Measurements from ENCODE around the gene TMEM50A. TPM values are rescaled to one million over a fixed set of nuclear protein-coding genes. Genes with fewer than 3 reads are reported as not detected.
A peak's percentile ranks its signal among the peaks of the same experiment; 100 is the strongest.

TMEM50A gene
- total and polyA plus RNA-seq, 9 of the 15 experiments (the other 6 are each of a cell fraction or from before 2014, with no cell fraction given), result 43.7 to 195 (median 137) TPM

DNA sequence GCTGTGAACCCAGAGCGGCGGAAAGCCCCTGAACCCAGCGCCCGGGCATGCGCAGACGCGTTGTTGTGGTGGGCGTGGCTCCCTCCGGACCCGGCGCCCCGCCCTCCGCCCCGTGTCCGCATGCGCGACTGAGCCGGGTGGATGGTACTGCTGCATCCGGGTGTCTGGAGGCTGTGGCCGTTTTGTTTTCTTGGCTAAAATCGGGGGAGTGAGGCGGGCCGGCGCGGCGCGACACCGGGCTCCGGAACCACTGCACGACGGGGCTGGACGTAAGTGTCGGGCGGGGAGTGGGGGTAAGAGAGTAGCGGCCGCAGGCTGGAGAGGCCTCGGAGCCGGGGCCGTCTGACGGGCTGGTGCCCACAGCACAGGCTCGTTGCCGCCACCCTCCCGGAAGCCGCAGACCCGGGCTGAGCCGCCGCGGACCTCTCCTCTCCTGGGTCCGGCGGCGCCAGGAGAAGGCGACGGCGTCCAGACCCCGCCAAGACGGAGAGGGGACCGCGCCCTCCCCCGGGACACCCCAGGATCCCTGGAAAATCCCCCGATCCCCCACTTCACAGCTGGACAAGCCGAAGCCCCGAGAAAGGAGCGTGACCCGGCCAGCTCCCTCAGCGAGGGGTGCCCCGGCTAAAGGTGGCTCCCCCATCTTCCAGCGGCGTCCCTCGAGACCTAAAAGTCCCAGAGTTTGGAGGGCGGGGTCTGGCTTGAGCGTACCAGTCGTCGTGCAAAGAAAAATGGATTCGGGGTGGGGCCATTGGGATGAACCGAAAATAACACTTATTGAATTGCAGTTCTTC lies at the start of gene TMEM50A (continued):
- TF ChIP-seq, protein P1, sequence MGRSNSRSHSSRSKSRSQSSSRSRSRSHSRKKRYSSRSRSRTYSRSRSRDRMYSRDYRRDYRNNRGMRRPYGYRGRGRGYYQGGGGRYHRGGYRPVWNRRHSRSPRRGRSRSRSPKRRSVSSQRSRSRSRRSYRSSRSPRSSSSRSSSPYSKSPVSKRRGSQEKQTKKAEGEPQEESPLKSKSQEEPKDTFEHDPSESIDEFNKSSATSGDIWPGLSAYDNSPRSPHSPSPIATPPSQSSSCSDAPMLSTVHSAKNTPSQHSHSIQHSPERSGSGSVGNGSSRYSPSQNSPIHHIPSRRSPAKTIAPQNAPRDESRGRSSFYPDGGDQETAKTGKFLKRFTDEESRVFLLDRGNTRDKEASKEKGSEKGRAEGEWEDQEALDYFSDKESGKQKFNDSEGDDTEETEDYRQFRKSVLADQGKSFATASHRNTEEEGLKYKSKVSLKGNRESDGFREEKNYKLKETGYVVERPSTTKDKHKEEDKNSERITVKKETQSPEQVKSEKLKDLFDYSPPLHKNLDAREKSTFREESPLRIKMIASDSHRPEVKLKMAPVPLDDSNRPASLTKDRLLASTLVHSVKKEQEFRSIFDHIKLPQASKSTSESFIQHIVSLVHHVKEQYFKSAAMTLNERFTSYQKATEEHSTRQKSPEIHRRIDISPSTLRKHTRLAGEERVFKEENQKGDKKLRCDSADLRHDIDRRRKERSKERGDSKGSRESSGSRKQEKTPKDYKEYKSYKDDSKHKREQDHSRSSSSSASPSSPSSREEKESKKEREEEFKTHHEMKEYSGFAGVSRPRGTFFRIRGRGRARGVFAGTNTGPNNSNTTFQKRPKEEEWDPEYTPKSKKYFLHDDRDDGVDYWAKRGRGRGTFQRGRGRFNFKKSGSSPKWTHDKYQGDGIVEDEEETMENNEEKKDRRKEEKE (IDR thresholded peaks at IDR 0.05; ENCODE audit: borderline replicate concordance in 1 of 2, control insufficient read depth in 1 of 2, low read depth in 2 of 2, low read length in 1 of 2), result 0 out of 4 replicates have a peak, but pooled peaks of 1 of the 2 experiments have one; percentile 22
- TF ChIP-seq CBFB (CRISPR knock-in tag; IDR thresholded peaks at IDR 0.05) (no peak), HDAC6 (IDR thresholded peaks at IDR 0.05; ENCODE audit: low read depth, low read length) (no peak), SIX5 (IDR thresholded peaks at IDR 0.05; ENCODE audit: borderline replicate concordance in 1 of 2, insufficient read depth in 1 of 2, low read depth in 1 of 2, low read length in 2 of 2) (no peak), EWSR1 (IDR thresholded peaks at IDR 0.05; ENCODE audit: borderline replicate concordance, low read depth, partially characterized antibody) (no peak), CEBPB (tag; IDR thresholded peaks at IDR 0.05) (no peak), ZNF175 (CRISPR knock-in tag; IDR thresholded peaks at IDR 0.05; ENCODE audit: low read depth) (no peak), SIRT6 (IDR thresholded peaks at IDR 0.05; ENCODE audit: low read depth, low read length) (no peak), MAFG (tag; conservative IDR thresholded peaks at IDR 0.05) (no peak), ZNF134 (CRISPR knock-in tag; conservative IDR thresholded peaks at IDR 0.05) (no peak), ILF3 (IDR thresholded peaks at IDR 0.05; ENCODE audit: borderline replicate concordance) (no peak), ZSCAN29 (IDR thresholded peaks at IDR 0.05) (no peak), TAF9B (IDR thresholded peaks at IDR 0.05; ENCODE audit: partially characterized antibody) (peak; percentile 70), SMARCC2 (IDR thresholded peaks at IDR 0.05; ENCODE audit: low read depth) (no peak; the same call in 1 of the 2 replicates)
- TF ChIP-seq, protein P2, sequence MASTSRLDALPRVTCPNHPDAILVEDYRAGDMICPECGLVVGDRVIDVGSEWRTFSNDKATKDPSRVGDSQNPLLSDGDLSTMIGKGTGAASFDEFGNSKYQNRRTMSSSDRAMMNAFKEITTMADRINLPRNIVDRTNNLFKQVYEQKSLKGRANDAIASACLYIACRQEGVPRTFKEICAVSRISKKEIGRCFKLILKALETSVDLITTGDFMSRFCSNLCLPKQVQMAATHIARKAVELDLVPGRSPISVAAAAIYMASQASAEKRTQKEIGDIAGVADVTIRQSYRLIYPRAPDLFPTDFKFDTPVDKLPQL (IDR thresholded peaks at IDR 0.05; ENCODE audit: extremely low read depth, insufficient read length), result no peak
- TF ChIP-seq, protein P3, sequence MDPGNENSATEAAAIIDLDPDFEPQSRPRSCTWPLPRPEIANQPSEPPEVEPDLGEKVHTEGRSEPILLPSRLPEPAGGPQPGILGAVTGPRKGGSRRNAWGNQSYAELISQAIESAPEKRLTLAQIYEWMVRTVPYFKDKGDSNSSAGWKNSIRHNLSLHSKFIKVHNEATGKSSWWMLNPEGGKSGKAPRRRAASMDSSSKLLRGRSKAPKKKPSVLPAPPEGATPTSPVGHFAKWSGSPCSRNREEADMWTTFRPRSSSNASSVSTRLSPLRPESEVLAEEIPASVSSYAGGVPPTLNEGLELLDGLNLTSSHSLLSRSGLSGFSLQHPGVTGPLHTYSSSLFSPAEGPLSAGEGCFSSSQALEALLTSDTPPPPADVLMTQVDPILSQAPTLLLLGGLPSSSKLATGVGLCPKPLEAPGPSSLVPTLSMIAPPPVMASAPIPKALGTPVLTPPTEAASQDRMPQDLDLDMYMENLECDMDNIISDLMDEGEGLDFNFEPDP (CRISPR knock-in tag; IDR thresholded peaks at IDR 0.05), result no peak
- TF ChIP-seq, protein P4, sequence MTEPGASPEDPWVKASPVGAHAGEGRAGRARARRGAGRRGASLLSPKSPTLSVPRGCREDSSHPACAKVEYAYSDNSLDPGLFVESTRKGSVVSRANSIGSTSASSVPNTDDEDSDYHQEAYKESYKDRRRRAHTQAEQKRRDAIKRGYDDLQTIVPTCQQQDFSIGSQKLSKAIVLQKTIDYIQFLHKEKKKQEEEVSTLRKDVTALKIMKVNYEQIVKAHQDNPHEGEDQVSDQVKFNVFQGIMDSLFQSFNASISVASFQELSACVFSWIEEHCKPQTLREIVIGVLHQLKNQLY (CRISPR knock-in tag; conservative IDR thresholded peaks at IDR 0.05), result no peak
- TF ChIP-seq, protein P5, sequence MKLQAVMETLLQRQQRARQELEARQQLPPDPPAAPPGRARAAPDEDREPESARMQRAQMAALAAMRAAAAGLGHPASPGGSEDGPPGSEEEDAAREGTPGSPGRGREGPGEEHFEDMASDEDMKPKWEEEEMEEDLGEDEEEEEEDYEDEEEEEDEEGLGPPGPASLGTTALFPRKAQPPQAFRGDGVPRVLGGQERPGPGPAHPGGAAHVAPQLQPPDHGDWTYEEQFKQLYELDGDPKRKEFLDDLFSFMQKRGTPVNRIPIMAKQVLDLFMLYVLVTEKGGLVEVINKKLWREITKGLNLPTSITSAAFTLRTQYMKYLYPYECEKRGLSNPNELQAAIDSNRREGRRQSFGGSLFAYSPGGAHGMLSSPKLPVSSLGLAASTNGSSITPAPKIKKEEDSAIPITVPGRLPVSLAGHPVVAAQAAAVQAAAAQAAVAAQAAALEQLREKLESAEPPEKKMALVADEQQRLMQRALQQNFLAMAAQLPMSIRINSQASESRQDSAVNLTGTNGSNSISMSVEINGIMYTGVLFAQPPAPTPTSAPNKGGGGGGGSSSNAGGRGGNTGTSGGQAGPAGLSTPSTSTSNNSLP (IDR thresholded peaks at IDR 0.05; ENCODE audit: borderline replicate concordance, low read depth, low read length), result peak; percentile 19; the same call in 1 of the 2 replicates
